Activated T-helper 9 cell treated with anti-CD3 and anti-CD28 coated beads, Interleukin-2, amount 50 U/mL, for 16 hours (primary cell): ENCODE results near the gene ZNF445.
"Not testable (repeated sequence)": the region's sequence is repeated elsewhere in the genome, so short reads cannot be mapped to it uniquely, and the experiment has no call there.

Experiments used
- DNase-seq: peaks from one replicate; pipeline ENCODE4 v3.0.0-alpha.2; 2020; ENCODE audit warnings: low read depth

Gene ZNF445

GRCh38 chr3:44476181-44476611 is 1.3 kb downstream of the ZNF445 start:
- DNase-seq = no peak

GRCh38 chr3:44474886-44475285 is 2.6 kb downstream of the ZNF445 start:
- DNase-seq = not testable (repeated sequence)

- DNase-seq = no peak
Observed at GRCh38 chr3:44470430-44470829, 7.0 kb downstream of the ZNF445 start.

- DNase-seq = no peak
Observed at GRCh38 chr3:44469914-44470313, 7.6 kb downstream of the ZNF445 start.

- DNase-seq = no peak
Observed at GRCh38 chr3:44468572-44469520, 8.6 kb downstream of the ZNF445 start.

- DNase-seq = not testable (repeated sequence)
Observed at GRCh38 chr3:44468099-44468537, 9.4 kb downstream of the ZNF445 start.

GRCh38 chr3:44467241-44467640 is 10.2 kb downstream of the ZNF445 start:
- no peak for DNase-seq

GRCh38 chr3:44464920-44465319 is 12.6 kb downstream of the ZNF445 start:
- DNase-seq = not testable (repeated sequence)

GRCh38 chr3:44464509-44464908 is 13.0 kb downstream of the ZNF445 start:
- DNase-seq = no peak

- DNase-seq = not testable (repeated sequence)
Observed at GRCh38 chr3:44460050-44460449, 17.4 kb downstream of the ZNF445 start.

GRCh38 chr3:44455318-44455717 is 22.2 kb downstream of the ZNF445 start:
- DNase-seq = no peak

GRCh38 chr3:44454258-44454657 is 23.2 kb downstream of the ZNF445 start:
- DNase-seq = no peak

GRCh38 chr3:44451441-44451840 is 26.0 kb downstream of the ZNF445 start:
- DNase-seq = no peak

- no peak for DNase-seq
Observed at GRCh38 chr3:44446929-44447328, 30.5 kb downstream of the ZNF445 start.

- DNase-seq = no peak
Observed at GRCh38 chr3:44445786-44446185, 31.7 kb downstream of the ZNF445 start.

GRCh38 chr3:44444896-44445691 is 32.4 kb downstream of the ZNF445 start:
- DNase-seq = no peak

GRCh38 chr3:44444437-44444836 is 33.0 kb downstream of the ZNF445 start:
- no peak for DNase-seq

GRCh38 chr3:44442596-44443309 is 34.7 kb downstream of the ZNF445 start:
- DNase-seq = no peak

GRCh38 chr3:44439499-44440295 is 37.8 kb downstream of the ZNF445 start:
- DNase-seq = peak; percentile 12

GRCh38 chr3:44437800-44438199 is 39.7 kb downstream of the ZNF445 start:
- DNase-seq = no peak

GRCh38 chr3:44436181-44436580 is 41.3 kb downstream of the ZNF445 start:
- DNase-seq = no peak
